Measurements from ENCODE around the gene CMPK1. TPM values are rescaled to one million over a fixed set of nuclear protein-coding genes. Genes with fewer than 3 reads are reported as not detected.

CMPK1 gene
- total RNA-seq, 1 experiment from 2014 or later: 28.7 TPM

DNA sequence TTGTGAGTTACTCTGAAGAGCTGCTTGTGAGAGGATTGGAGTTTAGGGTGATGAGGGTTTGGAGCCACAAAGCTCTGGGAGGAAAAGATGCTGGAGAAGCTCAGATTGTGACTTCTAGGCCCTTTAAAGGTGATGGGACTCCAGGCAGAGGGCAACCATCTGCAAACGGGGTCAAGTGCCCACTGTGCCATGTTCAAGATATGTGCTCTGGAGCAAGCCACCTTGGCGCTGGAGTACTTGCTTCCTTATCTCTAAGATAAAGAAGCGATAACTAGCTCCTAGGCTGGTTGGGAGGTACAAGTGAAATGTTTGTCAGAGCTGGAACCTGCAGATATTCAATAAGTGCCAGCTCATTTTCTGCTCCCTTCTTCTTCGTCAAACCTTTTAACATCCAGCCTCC, 68.2 kb downstream of the CMPK1 start:
- Histone ChIP-seq H3K4me2 (ENCODE audit: insufficient read depth, insufficient read length, low read length) (no peak overlapping the region), H3K18ac (ENCODE audit: insufficient read length, low read depth, low read length) (no peak overlapping the region), H4K91ac (ENCODE audit: insufficient read length, low read depth, low read length) (no peak overlapping the region), H2AK5ac (ENCODE audit: insufficient read length, low read length) (no peak overlapping the region), H3K27me3 (ENCODE audit: insufficient read depth, low read length) (no peaks in the 10 kb centered on the region), H2AFZ (ENCODE audit: low read length) (no peak overlapping the region), H3K27ac (ENCODE audit: insufficient read length, low read depth, low read length) (no peak overlapping the region), H4K8ac (replicated peaks; ENCODE audit: insufficient read length, low read depth, low read length) (no peak overlapping the region), H2BK12ac (ENCODE audit: insufficient read length, low read depth, low read length) (no peak overlapping the region), H3K23ac (ENCODE audit: insufficient read length, low read depth, low read length) (no peak overlapping the region), H3K79me1 (ENCODE audit: insufficient read depth, low read depth, low read length, poor library complexity, severe bottlenecking) (no peaks in the 10 kb centered on the region), H2BK20ac (ENCODE audit: low read depth, low read length, poor library complexity, severe bottlenecking) (no peak overlapping the region), H3K23me2 (ENCODE audit: insufficient read length, low read depth, low read length, poor library complexity, severe bottlenecking) (no peaks in the 10 kb centered on the region), H4K5ac (ENCODE audit: insufficient read length, low read depth, low read length) (no peak overlapping the region), H3K9ac (ENCODE audit: extremely low read depth, insufficient read length, low read length) (no peak overlapping the region), H2BK120ac (ENCODE audit: low read depth, low read length, poor library complexity, severe bottlenecking) (no peak overlapping the region), H3K4ac (ENCODE audit: low read depth, low read length) (no peak overlapping the region), H3K79me2 (ENCODE audit: insufficient read depth, low read length) (no peaks in the 10 kb centered on the region), H3K56ac (ENCODE audit: insufficient read length, low read depth, low read length) (no peak overlapping the region), H3K4me1 (ENCODE audit: insufficient read depth, low read length) (peaks cover 3% of the 10 kb centered on the region; the same call in 1 of the 2 replicates), H3K14ac (ENCODE audit: insufficient read depth, low read length) (no peak overlapping the region), H3K9me3 (ENCODE audit: control insufficient read depth, low read depth, low read length) (no peaks in the 10 kb centered on the region), H4K20me1 (ENCODE audit: control insufficient read depth, insufficient read depth, insufficient read length) (no peaks in the 10 kb centered on the region), H2BK5ac (ENCODE audit: insufficient read length, low read length) (no peak overlapping the region), H2BK15ac (ENCODE audit: low read depth, low read length) (no peak overlapping the region), H3T11ph (ENCODE audit: low read length) (no peak overlapping the region)
- H3K4me1 Mint-ChIP-seq: 0 out of 4 replicates have a peak, but pooled peaks cover 0 to 5% of the 10 kb centered on the region in 2 experiments
- no CpG with 5 or more reads among the region's 4 CpGs for WGBS (ENCODE audit: extremely low coverage, insufficient read length, low lambda C conversion rate)
- TF ChIP-seq, protein P1, sequence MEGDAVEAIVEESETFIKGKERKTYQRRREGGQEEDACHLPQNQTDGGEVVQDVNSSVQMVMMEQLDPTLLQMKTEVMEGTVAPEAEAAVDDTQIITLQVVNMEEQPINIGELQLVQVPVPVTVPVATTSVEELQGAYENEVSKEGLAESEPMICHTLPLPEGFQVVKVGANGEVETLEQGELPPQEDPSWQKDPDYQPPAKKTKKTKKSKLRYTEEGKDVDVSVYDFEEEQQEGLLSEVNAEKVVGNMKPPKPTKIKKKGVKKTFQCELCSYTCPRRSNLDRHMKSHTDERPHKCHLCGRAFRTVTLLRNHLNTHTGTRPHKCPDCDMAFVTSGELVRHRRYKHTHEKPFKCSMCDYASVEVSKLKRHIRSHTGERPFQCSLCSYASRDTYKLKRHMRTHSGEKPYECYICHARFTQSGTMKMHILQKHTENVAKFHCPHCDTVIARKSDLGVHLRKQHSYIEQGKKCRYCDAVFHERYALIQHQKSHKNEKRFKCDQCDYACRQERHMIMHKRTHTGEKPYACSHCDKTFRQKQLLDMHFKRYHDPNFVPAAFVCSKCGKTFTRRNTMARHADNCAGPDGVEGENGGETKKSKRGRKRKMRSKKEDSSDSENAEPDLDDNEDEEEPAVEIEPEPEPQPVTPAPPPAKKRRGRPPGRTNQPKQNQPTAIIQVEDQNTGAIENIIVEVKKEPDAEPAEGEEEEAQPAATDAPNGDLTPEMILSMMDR (conservative IDR thresholded peaks at IDR 0.05): no peak
- no peak for DNase-seq
- H3K9me3 Mint-ChIP-seq: no peaks in the 10 kb centered on the region
- H3K36me3 Mint-ChIP-seq (ENCODE audit: insufficient read depth in 1 of 3, low read depth in 3 of 3): no peaks in the 10 kb centered on the region
- no peak overlapping the region for H3K27ac Mint-ChIP-seq
- H3K4me3 Mint-ChIP-seq: no peak overlapping the region
- H3K27me3 Mint-ChIP-seq (ENCODE audit: low read depth): peaks cover 82% of the 10 kb centered on the region

Measured in H9 (cell line).